ENCODE measurements around the gene CNEP1R1.
A peak's percentile ranks its signal among the peaks of the same experiment; 100 is the strongest.

Gene CNEP1R1

DNA sequence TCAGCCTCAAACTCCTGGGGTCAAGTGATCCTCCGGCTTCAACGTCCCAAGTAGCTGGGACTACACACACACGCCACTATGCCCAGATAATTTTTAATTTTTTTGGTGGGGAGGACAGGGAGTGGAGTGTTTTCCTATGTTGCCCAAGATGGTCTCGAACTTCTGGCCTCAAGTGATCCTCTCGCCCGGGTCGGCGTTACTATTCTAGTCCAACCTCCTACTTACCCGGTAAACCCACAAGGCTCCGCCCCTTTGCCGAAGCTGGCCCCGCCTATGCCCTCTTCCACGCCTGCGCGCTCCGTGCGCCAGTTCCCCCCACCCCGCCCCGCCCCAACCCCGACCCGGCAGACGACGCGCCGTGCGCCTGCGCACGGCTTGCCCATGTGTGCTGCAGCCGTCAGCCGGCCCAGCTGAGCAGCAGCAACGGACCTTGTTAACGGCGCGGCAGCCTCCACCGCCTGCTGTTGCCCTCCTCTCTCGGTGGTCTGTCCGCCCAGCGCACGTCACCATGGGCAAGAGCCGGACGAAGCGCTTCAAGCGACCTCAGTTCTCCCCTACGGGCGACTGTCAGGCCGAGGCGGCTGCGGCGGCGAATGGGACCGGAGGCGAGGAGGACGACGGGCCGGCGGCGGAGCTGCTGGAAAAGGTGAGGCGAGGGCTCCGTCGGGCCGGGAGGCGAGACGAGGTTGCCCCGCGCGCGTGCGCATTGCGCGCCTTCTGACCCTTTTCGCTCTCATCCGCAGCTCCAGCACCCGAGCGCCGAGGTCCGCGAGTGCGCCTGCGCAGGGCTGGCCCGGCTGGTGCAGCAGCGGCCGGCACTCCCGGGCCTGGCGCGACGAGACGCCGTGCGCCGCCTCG lies 40.8 kb downstream of the CNEP1R1 start, which contains the start of gene HEATR3:
Gene HEATR3, plus strand, starts transcription at position 347 of the 858 bp plus-strand sequence. Its CDS starts 162 bp downstream, at position 509.
- DNase-seq, result peak; percentile 94

DNA sequence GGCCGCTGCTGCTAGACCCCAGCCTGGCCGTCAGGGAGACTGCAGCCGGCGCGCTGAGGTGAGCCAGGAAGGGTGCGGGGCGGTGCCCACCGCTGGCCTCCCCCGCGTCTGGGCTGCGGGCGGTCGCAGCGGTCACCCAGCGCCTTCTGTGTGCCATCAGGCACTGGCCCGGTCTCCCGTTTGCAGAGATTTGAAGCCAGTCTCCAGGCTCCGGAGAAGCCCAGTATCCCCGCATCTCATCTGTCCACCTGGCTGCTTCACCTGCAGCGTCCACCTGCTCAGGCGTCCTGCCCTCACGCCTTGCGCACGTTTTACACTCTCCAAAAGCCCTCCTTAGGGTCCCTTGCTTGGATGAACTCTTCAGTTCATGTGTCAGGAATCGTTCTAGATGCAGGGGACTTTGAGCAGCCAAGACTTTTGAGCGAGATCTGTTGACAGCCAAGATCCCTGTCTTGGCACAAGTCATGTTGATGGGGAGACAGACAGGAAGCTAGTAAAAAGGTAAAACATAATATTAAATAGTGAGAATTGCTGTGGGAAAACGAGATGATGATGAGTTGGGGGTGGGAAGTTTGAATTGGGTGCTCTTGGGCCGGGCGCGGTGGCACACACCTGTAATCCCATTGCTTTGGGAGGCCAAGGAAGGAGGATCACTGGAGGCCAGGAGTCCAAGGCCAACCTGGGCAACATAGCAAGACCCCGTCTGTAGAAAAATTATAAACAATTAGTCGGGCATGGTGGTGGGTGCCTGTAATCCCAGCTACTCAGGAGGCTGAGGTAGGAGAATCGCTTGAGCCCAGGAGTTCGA lies 41.7 kb downstream of the CNEP1R1 start:
- DNase-seq, result no peak

DNA sequence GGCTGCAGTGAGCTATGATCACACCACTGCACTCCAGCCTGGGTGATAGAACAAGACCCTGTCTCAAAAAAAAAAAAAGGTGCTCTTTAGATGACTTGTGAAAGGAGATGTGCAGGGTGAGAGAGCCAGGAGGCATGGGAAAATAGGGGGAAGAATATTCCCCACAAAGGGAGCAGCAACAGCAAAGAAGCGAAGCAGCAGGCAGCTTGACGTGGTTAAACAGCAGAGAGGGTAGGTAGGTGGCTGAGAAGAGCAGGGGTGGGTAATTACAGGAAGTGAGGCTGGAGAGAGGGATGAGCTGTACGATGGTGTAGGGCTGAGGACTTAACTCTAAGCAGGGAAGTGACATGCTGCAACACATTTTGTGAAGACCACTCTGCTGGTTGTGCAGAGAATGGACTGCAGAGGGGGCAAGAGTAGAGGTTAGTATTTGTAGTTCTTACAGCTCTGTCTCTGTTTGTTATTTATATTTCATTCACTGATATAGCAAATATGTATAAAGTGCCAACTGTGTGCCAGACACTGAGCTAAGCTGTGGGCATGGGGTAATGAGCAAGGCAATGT lies 42.3 kb downstream of the CNEP1R1 start:
- peak; percentile 15 for DNase-seq

DNA sequence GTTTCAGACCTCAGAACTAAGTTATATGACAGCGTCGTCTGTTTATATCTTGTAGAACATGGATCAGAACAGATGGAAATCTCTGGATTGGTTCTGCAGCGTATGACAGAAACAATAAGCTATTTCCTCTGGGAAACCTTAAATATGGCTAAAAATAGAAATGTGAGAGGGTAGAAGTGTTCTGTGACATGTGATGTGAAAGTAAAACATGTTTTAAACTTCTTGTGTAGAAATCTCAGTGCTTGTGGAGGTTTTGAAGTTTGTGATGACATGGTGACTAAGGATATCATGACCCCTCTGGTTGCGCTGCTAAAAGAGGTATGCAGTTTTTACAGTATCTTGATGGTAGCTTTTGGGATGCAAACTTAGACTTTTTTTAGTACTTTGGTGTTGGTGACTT lies 43.5 kb downstream of the CNEP1R1 start:
- no peak for DNase-seq

DNA sequence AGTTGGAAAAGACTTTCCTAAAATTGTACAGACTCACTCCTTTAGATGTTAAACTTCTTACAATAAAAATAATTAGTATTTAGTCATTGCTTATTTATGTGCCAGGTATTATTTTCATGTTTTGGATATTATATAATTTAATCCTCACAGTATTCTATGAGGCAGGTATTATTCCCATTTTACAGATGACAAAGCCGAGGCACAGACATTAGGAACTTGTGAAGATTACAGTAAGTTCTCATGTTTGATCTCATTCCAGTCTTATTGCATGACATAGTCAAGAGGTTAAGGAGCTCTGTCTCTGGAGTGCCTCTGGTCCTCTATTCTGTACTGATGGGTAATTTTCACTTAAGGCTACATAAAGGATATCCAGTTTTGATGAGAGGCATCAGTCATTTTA lies 44.0 kb downstream of the CNEP1R1 start:
- no peak for DNase-seq

DNA sequence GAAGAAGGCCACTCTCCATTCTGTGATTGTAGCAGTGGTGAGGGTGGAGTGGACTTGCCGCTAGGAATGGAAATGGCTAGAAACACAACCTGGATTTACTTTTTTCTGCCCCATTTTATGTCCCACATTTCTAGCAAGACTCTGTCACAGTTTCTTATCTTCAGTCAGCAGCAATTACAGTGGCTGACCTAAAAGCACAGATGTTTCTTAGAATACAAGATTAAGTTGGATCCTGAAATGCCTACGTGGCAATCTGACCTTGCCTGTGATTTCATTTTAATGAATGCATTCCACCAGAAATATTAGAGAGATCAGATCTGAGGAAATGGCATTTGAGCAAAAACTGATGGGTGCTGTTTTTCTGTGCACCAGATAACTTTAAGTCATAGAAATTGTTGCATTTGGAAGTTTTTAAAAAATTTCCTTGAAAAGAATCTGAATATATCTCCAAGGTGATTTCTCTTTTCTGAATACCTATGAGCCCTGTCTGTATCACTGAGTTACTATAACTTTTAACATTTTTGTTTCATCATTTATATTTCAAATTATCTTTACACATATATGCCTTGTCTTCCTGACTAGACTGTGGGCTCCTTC lies 46.1 kb downstream of the CNEP1R1 start:
- no peak for DNase-seq

DNA sequence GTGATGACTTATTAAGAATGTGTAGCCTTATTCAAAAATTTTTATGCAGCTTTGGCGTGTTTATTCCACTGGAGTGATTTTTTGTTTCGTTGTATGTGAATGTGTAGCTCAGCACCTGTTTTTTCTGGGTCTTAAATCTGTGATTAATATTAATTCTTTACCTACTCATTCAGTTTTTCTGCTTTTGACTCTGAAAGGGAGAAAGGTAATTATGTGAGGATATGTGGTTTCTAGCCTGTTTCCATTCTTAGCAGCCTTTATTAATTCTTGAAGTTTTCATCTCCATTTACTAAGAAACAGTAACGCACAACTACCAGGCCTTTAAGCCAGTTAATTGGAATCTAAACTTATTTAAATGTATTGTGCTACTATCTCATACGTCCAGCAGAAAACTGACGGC lies 47.7 kb downstream of the CNEP1R1 start:
- no peak for DNase-seq

DNA sequence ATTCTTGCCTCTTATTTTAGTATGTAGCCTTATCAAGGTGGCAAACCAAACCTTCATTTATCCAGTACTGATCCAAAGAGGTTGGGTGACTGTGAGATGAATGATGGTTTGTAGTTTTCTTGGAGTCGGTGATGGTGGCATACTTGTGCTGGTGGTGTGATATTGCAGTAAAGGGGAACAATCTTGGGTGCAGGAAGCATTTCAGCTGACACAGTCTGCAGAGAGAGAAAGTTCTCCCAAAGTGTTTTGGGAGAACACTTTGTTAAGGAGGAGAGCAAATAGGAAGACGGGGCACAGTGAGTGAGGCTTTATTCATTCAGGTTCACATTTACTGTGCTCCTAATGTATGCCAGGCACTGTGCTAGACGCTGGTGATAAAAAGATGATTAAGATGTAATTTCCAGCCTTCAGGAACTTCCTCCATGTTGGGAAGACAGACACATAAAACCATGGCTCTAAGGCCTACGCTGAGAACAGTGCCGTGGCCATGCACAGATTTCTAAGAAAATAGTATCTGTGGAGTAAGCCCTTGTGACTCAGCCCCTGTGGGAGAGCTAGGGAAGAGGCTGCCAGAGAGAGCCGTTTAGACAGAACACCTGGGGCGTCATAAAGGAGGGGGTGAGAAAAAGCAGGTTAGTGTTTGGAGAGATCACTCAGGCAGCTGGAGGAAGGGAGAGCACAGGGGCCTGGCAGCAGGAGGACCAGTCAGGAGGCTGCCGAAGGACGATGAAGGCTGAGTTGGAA lies 54.5 kb downstream of the CNEP1R1 start:
- DNase-seq, result no peak

DNA sequence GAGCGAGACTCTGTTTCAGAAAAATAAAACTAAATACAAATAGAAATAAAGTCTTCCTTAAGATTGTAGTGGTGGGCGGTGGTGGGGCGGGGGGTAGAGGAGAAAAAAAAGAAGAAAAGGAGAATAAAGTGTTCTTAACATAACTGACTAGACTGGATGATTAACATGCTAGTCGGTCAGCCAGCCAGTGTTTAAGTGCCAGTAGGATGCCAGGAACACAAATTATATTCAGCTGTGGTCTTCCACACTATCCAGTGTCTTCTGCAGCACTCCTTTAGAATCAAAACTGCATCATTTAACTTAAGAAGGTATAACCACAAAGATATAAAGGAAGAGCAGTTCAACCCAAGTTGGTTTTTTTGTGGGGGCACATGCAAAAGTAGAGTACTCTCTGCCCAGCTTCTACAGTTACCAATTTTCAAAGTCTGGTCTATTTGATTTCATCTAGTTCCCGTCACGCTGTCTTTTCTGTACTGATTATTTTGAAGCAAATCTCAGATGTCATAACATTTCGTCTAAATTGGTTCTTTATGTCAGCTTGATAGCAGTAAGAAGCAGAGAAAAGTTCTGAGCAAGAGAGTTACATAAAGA lies 56.5 kb downstream of the CNEP1R1 start:
- DNase-seq, result no peak

DNA sequence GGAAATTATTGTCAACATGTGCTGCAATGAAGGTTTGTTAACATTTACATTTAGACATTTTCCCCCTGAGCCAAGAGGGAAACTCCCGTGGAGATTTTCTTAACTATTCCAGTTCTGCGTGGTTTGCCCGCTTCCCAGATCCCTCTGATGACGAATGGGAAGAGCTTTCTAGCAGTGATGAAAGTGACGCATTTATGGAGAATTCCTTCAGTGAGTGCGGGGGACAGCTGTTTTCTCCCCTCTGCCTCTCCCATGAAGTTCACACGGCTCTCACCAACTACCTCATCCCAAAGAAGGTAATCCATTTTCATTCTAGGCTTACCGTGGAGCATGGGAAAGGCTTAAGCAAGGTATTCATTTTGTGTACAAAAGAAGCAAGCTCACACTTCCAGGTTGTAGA lies 59.0 kb downstream of the CNEP1R1 start:
- DNase-seq, result no peak

DNA sequence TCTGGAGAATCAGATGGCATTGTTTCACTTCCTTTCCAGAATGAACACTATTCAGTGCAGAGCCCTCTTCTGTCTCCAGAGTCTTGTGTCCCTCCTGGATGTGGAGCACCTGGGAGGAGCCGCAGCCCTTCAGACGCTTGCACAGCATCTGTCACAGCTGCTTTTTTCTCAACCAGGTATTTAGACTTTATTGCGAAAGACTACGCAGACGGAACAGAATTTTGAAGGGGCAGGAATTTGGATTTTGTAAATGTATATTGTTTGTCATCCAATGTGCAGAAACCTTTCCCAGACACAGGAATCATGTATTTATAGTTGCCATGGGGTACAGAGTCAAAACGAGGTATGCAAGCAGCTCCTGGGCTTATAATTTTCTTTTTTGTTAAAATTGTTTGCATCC lies 61.2 kb downstream of the CNEP1R1 start:
- no peak for DNase-seq

Measured in activated CD4-positive, alpha-beta T cell treated with anti-CD3 and anti-CD28 coated beads, Interleukin-2, amount 50 U/mL, for 1 hour (primary cell).